Panc1 (cell line): Measurements from ENCODE around the gene FAT1.

Experiments
- CTCF ChIP-seq: fragments of 450-650 bp; IDR thresholded peaks from 2 replicates; pipeline ENCODE4 v1.5.1; 2017; ENCODE audit warnings: mild to moderate bottlenecking
- POLR2AphosphoS5 ChIP-seq: IDR thresholded peaks from 2 replicates; pipeline ENCODE4 v1.6.1; 2012; ENCODE audit warnings: mild to moderate bottlenecking, low read depth, low read length, moderate library complexity
- SIN3A ChIP-seq: IDR thresholded peaks from 2 replicates; pipeline ENCODE4 v1.6.1; 2012; ENCODE audit warnings: low read depth, mild to moderate bottlenecking, low read length, moderate library complexity, borderline replicate concordance; ENCODE audit not compliant: insufficient read depth

DNA sequence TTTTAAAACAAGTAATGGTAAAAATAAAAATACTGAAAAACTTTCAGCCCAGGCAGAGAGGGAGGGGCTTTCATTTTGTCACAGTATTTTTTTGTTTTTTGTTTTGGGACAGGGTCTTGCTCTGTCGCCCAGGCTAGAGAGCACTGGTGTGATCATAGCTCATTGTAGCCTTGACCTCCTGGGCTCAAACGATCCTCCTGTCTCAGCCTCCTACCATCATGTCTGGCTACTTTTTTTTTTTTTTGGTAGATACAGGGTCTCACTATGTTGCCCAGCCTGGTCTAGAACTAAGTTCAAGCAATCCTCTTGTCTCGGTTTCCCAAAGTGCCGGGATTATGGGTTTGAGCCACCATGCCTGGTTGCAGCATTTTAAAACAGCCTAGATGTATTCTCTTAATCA is 40.8 kb upstream of the FAT1 start:
- no peak for TF ChIP-seq CTCF
- TF ChIP-seq POLR2AphosphoS5 = no peak
- no peak for TF ChIP-seq SIN3A
